Activated CD8-positive, alpha-beta memory T cell treated with anti-CD3 and anti-CD28 coated beads, Interleukin-2, amount 50 U/mL, for 48 hours (primary cell): ENCODE results near the gene C2orf78.
"Not testable (repeated sequence)": the region's sequence is repeated elsewhere in the genome, so short reads cannot be mapped to it uniquely, and the experiment has no call there.

Experiments
- DNase-seq: peaks from one replicate; pipeline ENCODE4 v3.0.0-alpha.2; 2020

The C2orf78 gene, protein sequence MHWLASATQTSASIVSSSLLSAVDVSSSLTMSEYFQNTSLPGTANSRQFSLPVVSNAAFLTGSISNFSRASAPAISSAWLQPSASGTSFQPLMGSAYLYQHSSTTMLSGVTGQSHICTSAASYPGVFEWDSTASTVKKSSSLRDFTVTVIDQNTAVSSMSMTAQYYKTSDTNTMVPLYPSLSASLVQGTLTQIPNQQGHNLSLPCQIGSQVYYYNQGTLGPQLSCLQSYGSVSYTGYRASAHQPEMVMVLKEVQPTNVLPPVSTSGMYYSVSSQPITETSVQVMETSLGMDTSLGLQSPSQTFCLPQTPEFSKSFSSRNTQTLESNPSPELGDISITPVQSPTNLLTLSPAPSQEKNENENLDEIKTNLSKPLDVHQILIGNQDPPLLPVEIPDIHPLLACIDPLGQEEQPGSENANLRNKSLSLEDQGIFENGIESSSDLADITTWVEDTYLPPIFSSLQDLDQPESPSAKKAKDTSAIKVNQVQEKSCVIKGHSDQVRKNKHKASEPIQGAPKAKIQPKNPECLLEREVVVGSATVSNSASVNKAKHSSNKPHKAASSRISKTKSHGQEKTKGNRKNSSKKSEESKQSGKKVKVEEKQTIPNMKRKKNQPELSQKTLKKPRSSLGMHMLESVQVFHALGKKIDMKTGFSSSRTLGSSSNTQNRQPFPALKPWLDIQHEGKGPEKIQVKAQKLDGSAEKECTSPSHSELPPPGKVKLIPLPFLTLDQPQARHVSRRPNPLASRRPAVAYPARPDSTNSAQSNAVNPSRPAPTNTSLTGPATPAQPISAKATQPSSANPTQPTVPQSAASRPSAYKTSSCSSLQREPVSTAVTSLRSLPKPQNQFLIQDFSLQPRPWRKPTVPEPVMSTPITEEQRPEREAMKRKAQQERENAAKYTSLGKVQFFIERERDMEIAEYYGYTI

GRCh38 chr2:73783883-73784282 is at the start of gene C2orf78:
TSS of gene C2orf78 (plus strand) at chr2:73784183. CDS start at chr2:73784310, 127 bp downstream.
- DNase-seq, result not testable (repeated sequence)

DNA sequence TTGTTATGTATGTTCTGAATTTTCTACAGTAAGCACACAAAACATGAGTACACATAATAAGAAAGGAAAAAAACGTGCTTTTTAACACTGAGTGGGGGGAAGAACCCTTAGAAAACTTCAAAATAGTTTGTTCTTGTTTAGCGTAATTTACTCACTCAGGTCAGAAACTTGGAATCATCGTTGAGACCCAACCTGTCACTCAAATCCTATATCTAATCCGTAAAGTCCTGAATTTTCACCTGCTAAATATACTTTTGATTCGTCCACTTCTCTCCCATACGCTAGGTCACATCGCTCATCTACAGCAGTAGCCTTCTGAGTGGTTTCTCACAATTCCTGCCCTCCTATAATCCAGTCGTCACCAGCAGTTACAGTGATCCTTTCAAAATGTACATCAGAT is 47.6 kb upstream of the C2orf78 start:
- DNase-seq, result no peak

DNA sequence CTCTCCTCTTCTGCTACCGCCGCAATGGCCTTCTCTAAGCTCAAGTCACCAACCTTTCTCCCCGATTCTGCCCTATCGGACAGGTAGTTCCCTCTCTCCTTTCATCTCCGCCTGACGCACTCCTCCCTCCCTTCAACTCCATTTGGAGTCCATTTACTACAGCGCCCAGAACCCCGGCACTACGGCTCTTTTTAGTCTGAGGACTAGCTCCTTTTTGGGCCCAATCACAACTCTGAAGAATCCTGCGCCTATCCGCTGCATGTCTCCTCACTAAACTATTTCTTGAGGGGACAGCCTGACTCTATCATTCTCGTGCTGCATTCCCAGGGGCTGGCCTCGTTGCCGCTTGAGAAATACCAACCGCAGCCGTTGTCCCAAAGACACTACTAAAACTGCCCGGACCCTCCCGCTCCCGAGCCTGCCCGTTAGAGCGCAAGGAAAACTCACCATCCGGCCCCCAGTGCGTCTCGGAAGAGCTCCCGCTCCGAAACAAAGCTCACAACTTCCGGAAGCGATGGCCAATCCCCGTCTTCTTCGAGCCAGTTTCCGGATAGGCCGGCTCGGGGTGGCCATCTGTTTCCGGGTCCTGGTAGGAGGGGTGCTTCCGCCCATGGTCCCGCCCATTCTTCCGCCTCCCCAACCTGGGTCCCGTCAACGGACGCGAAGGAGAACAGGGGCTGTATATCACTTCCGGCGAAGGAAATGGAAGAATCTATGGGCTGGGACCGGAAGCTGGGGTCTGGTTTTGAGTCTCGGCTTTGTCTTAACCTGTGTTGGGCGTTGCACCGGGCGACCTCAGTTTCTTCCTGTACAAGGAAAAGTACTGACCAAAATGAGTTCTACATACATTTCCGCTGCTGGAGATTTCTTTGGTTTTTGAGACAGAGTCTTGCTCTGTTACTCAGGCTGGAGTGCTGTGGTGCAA is 46.9 kb upstream of the C2orf78 start, which contains the start of gene TPRKB:
TSS of gene TPRKB (minus strand) at position 491 of the 925 bp plus-strand sequence. CDS start 2,776 bp downstream, outside the sequence.
- DNase-seq, result peak; percentile 96

- no peak for DNase-seq
Measured at GRCh38 chr2:73739101-73739500, 44.9 kb upstream of the C2orf78 start.

- no peak for DNase-seq
Measured at GRCh38 chr2:73740767-73741166, 43.2 kb upstream of the C2orf78 start.

GRCh38 chr2:73746015-73746876 is 37.7 kb upstream of the C2orf78 start:
- no peak for DNase-seq

- DNase-seq, result no peak
Measured at GRCh38 chr2:73746877-73747208, 37.1 kb upstream of the C2orf78 start.

GRCh38 chr2:73749314-73749713 is 34.7 kb upstream of the C2orf78 start:
- DNase-seq, result no peak

DNA sequence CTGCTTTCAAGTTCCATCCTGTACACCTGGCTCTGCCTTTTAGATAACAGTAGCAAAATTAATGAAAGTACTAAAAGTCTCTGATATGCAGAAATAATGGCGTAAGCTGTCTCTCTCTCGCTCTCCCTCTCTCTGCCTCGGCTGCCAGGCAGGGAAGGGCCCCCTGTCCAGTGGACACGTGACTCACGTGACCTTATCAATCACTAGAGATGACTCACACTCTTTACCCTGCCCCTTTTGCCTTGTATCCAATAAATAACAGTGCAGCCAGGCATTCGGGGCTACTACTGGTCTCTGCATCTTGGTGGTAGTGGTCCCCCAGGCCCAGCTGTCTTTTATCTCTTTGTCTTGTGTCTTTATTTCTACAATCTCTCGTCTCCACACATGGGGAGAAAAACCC is 29.7 kb upstream of the C2orf78 start:
- not testable (repeated sequence) for DNase-seq

GRCh38 chr2:73759285-73759764 is 24.7 kb upstream of the C2orf78 start:
- no peak for DNase-seq

DNA sequence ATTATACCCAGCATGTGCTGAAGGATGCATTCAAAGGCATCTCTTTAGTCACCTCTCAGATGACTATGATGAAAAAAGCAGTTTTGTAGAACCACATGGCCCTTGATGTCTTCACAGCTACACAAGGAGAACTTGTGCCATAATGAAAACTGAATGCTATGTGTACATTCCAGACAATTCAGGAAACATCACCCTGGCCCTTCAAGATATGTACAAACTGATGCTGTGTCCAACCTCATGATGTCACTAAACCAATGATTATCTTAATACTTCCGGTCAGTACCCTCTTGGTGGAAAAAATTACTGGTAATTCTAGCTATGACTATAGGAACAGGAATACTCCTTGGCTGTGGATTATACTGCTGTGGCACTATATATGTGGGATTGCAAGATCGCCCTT is 24.1 kb upstream of the C2orf78 start:
- no peak for DNase-seq

- DNase-seq, result no peak
Measured at GRCh38 chr2:73762571-73762970, 21.4 kb upstream of the C2orf78 start.

DNA sequence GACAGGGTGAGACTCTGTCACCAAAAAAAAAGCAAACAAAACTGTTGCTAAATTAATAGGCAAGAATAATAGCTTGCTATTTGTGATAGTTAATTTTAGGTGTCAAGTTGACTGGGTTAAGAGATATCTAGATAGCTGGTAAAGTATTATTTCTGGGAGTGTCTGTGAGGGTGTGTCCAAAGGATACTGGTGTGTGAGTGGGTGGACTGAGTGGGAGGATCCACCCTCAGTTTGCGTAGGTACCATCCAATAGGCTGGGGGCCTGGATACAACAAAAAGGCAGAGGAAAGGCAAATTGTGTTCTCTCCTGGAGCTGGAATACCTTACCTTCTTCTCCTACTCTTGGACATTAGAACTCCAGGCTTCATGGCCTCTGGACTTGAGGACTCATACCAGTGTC is 19.0 kb upstream of the C2orf78 start:
- no peak for DNase-seq

- DNase-seq, result no peak
Measured at GRCh38 chr2:73766349-73766748, 17.6 kb upstream of the C2orf78 start.

GRCh38 chr2:73766994-73767393 is 17.0 kb upstream of the C2orf78 start:
- no peak for DNase-seq

DNA sequence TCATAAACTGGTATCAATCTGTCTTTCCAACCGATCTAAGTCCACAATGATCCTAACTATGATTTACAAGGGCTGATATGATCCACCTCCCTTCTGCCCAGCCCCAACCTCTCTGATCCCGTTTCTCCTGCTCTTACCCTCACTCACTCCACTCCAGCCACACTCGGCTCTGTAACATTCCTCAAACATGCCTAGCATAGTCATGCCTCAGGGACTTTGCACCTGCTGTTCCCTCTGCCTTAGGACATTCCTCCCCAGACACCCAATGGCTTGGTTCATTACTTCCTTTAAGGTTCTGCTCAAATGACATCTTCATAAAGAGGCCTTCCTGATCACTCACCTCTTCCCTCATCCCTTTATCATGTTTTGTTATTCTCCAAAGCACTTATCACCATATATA is 13.3 kb upstream of the C2orf78 start:
- no peak for DNase-seq

GRCh38 chr2:73772819-73773218 is 11.2 kb upstream of the C2orf78 start:
- no peak for DNase-seq

GRCh38 chr2:73776381-73776780 is 7.6 kb upstream of the C2orf78 start:
- no peak for DNase-seq

DNA sequence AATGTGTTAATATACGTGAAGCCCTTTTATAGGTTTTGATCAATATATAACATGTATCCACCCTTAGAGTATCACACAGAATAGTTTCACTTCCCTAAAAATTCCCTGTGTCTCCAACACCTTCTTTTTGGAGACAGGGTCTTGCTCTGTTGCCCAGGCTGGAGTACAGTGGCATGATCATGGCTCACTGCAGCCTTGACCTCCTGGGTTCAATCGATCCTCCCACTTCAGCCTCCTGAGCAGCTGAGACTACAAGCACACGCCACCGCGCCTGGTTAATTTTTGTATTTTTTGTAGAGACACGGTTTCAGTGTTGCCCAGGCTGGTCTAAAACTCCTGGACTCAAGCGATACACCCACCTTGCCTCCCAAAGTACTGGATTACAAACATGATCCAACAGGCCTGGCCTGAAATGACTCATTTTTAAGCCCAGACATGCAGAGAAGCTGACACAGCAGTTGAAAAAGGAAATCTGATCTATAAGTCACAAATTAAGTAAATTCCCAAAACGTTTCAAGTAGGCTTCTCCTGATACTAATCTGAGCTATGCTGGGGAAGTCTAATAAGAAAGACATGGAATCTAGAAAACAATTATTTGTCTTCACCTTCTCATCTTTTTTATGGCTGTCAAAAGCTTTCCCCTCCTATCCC is 7.0 kb upstream of the C2orf78 start:
- no peak for DNase-seq

DNA sequence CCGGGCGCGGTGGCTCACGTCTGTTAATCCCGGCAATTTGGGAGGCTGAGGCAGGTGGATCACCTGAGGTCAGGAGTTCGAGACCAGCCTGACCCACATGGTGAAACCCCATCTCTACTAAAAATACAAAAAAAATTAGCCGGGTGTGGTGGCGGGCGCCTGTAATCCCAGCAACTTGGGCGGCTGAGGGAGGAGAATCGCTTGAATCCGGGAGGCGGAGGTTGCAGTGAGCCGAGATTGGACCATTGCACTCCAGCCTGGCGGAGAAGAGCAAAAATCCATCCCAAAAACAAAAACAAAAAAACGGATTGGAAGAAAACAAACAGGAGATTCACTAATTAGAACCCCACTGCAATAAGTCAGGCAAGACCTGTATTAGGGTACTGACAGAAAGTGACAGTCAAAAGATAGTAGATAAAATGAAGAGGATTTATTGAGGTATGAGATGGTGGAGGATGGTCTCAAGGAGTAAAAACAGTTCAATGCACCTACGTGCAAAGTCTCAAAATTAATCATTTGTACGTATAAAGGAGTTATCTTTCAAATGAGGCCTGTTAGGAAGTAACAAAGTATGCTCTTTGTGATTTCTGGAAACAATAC is 5.0 kb upstream of the C2orf78 start:
- DNase-seq, result not testable (repeated sequence)
